ENCODE measurements around the gene ECM1.

ECM1 gene

DNA sequence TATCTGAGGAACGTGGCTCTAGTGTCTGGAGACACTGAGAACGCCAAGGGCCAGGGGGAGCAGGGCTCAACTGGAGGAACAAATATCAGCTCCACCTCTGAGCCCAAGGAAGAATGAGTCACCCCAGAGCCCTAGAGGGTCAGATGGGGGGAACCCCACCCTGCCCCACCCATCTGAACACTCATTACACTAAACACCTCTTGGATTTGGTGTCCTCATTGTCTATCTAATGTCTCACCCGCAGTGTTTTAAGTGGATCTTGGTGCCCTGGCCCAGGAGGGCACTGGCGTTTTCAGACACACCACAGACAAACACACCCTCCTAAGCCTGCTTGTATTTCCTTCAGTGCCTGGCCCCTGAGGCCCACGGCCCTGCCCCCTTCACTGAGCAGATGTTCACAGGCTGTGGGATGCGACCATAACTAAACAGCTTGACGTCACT is 5.5 kb downstream of the ECM1 start:
- no peak for DNase-seq

DNA sequence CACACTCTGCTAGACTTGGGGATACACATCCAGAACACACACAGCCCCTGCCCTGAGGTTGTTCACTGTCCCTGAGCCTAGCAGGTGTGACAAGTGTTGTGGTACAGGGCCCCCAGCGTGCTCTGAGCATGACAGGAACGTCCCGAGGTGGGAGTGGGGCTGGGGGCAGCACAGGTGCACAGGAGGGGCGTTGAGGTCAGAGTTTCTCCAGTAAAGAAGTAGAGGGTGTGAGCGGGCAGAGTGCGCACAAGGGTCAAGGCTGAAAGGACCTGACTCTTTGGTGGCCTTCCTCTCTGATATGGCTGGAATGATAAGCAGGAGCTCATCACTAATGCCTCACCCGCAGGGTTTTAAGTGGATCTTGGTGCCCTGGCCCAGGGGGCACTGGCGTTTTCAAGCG is 6.4 kb downstream of the ECM1 start:
- DNase-seq, result no peak

DNA sequence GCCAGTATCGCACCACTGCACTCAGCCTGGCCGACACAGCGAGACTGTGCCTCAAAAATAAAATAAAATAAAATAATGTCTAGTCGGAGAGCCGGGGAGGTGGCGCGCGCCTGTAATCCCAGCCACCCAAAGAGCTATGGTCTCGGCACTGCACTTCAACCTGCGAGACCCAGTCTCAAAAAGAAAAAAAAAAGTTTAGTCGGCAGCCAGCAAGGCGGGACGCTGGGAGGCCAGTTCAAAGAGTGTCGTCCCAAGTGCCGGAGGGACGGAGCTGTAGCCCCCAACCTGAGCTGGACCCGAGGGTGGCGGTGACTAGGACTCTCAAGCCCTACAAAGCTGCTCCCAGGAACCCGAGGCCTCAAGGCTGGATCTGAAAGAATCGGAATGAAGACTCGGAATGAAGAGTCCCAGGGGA is 7.0 kb downstream of the ECM1 start:
- no peak for DNase-seq

DNA sequence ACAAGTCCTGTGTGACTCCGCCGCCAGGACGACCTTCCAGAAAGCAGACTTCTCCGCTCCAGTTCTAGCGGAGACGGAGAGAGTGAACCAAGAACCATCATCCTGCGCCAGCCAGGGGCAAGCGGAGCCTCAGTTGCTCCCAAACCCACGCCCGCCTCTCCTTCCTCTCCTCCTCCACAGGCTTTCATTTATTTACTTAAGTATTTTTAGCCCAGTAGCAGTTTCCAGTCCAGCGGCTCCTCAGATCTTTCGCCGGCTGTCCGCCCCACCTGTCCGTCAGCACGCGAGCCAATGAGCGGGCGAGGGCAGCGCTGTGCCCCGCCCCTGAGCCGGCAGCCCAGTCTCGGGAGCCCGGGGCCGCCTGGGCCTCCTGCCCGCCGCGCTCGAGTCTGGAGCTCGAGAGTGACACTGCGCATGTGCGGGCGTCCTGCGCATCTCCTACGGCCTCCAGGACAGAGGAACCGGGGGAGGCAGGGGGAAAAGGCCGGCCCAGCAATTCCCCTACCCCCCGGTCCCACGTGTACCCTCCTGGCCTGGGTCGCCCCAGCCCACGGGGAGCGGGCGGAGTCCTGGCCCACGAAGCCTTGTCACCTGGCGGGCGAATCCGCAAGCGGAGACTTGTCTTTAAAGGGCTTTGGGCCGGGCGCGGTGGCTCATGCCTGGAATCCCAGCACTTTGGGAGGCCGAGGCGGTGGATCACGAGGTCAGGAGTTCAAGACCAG is 7.6 kb downstream of the ECM1 start, which contains the start of gene FALEC:
TSS of gene FALEC (plus strand) at position 425 of the 722 bp plus-strand sequence.
- peak; percentile 85 for DNase-seq

DNA sequence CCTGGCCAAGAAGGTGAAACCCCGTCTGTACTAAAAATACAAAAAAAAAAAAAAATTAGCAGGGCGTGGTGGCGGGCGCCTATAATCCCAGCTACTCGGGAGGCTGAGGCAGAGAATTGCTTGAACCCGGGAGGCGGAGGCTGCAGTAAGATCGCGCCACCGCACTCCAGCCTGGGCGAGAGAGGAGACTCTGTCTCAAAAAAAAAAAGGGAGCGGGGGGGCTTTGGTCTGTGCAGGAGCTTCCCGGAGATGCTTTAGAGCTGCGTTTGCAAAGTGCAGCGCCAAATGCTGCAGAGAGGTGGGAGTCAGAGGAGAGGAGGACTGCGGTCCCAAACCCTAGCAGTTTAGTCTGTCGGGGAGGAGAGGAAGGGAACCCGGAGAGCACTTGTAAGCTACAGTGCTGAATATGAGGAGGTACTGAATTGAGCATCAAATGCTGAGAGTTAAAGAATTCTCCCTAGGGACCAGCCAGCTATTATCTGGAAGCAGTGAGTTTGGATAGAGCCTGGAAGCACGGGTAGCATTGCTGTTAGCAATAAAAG is 8.2 kb downstream of the ECM1 start:
- peak; percentile 2 for DNase-seq

DNA sequence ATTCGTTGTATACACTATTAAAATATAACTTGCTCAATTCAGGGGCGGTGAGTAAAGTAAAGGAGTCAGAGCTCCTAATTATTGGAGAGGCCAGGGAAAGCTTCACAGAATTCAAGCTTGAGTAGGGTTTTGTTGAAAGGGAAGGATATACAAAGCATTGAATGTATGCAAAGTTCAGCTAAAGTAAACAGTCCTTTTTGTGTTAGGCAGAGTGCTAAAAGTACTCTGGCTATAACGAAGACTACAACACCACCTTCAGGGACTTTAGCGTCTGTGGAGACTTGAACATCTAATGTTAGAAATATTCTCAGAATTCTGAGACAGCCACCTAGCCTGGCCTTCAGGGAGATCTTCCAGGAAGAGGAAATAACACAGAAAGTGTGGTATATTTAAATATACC is 8.7 kb downstream of the ECM1 start:
- DNase-seq, result no peak

DNA sequence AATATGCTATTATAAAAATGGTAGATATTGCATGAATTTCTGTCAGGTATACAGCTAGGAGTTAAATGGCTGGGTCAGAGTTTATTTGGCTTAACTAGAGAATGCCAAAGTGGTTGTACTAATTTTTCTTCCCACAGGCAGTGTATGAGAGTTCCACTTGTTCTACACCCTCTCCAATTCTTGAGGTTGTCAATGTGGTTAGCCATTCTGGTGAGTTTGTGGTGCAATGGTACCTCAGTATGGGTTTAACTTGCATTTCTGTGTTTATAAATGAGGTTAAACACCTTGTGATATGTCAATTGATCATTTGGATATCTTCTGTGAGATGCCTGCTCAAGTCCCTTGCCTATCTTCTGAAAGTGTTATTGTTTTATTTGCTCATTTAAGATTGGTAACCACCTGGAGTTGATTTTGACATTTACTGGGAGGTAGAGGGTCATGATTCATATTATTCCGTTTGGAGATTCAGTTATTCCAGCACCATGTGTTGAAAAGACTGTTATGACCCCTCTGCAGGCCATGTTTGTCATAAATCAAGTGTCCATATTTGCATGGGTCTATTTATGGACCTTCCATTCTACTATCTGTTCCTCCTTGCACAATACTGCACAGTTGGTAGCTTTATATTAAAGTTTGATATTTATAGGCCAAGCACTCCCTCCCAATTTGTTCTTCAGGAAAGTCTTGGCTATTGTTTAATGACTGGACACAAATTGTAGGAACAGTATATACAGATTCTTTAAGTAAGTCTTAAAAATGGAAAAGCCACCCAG is 13.5 kb downstream of the ECM1 start:
- no peak for DNase-seq

DNA sequence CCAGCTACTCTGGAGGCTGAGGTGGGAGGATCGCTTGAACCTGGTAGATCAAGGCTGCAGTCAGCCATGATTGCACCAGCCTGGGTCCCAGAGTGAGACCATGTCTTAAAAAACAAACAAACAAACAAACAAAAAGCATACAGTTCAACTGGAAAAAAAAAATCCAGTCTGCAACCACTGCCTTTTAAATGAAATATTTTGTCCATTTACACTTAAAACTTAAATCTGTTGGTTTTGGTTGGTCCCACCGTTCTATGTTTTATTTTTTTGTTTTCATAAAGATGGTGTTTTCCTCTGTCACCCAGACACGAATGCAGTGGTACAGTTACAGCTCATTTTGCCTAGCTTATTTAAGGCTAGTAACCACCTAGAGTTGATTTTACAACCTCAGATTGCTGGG is 17.4 kb downstream of the ECM1 start:
- DNase-seq, result no peak

DNA sequence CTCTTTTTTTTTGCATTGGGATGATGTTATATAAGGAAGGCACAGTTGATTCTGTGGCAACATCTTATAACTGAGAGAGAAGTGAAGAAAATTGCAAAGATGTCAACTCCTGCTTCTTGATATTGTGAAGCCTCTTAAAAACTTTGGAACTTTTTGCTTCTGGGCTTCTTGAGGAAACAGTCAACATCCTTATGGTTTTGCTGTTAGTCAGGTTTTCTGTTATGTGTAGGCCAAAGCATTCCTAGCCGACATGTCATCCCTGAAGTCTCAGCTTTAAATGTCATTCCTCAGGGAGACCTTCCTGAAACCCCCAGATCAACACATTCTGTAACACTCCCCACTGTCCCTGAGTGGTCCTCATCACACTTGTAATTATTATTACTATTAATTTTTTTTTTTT is 20.3 kb downstream of the ECM1 start:
- no peak for DNase-seq

DNA sequence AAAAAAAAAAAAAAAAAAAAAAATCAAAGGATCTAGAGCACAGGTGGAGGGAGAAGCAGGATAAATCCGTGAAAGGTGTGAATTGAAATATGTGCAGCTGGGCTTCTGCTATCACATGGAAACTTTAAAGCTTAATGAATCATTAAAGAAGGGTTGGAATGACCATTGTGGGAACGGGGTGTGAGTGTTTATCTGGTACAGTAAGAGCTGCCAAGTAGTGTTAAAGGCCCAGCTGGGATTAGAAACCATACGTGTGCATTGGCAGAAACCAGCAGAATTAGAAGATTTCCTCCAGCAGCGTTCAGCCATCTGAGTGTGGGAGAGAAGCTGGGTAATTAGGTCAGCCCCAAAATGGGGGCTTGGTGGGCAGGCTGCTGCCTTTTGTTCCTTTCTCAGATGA is 21.1 kb downstream of the ECM1 start:
- no peak for DNase-seq

DNA sequence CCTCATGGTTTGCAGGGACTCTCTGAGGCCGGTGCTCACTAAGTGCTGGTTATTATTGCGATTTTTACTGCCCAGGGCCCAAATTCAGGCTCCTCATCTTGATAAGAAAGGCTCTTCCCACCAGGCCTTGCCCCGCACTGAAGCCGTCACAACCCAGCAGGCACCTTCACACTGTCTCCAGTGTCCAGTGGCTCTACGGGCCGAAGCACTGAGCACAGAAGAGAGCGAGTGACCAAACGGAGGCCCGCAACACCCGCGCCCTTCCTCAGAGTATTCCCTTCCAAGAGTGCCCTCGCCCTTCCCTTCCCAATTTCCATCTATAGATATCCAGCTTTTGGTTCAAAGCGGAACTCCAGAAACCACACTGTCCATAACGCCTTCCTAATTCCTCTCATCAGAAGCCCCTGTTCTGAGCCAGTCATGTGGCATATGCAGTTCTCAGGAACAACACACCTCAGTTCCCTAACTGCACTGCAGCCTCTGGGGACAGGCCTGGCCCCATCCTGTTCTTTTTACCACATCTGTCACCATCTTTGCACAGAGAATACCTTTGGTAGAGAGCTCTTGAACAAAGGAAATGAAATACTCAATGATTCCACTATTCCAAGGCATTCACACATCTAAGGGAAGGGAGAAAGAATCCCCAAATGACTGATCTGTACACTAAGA is 22.7 kb downstream of the ECM1 start:
- DNase-seq, result no peak

DNA sequence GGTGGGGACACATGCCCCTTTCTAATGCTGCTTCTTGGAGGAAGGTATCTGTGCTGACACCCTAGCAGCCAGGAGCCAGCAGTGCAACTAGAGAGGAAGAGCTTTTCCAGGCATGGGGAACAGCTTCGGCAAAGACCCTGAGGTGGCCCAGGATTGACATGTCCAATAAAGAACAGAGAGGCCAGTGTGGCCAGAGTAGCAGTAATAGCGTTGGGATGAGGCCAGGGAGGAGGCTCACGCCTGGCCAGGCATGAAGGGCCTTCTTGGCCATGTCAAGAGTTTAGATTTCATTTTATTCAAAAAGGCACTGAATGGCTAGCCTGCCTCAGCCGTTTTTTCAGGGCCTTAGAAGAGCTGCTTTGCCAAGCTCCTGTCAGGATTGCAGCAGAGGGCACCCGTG is 25.0 kb downstream of the ECM1 start:
- no peak for DNase-seq

DNA sequence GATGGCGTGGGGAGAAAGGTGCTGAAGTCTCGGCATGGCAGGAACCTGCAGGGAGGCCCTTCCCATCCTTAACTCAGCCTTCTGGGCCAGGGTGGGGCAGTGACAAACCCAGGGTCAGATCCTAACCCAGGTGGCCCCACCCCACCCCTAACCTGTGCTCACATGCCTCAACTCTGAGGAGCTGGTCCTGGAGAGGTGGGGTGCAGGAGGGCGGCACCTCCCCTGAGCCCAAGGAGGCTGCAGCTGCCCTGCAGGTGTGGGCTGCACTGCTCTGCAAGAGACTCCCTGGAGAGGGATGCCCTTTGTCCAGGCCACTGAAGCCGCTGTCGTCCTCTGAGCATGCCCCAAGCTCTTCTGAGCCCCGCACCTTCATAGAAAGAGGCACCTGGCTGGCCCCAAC is 26.1 kb downstream of the ECM1 start:
- DNase-seq, result no peak

DNA sequence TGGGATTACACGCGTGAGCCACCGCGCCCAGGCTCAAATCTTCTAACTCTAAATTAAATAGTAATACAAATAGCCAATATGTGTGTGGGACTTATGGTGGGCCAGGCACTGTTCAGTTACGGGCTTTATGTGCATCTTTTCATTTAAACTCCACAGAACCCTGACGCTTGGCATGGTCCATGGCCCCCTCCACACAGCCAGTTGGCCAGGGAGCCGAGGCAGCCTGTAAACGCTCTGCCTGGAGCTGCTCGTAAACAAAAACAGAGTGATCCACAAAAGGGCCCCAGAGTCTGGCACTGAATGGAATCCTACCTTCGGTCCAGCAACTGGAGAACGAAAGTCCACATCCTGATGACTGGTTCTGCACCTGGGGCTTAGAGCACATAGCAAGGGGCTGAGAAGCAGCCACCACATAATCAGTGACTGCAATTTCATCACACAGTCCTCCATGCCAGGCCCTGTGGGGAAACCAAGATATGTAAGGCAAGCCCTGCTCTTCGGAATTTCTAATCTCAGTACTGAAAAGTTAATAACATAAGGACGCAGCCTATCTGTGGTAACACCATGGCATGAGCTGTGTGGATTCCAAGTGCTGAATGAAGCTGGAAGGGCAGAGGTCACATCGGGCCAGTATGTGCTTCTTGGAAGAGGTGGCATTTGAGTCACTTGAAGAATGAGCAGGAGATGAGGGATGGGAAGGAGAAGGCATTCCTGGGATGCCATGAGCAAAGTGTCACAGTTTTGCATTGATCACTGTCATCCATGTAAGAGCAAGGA is 27.8 kb downstream of the ECM1 start:
- no peak for DNase-seq

DNA sequence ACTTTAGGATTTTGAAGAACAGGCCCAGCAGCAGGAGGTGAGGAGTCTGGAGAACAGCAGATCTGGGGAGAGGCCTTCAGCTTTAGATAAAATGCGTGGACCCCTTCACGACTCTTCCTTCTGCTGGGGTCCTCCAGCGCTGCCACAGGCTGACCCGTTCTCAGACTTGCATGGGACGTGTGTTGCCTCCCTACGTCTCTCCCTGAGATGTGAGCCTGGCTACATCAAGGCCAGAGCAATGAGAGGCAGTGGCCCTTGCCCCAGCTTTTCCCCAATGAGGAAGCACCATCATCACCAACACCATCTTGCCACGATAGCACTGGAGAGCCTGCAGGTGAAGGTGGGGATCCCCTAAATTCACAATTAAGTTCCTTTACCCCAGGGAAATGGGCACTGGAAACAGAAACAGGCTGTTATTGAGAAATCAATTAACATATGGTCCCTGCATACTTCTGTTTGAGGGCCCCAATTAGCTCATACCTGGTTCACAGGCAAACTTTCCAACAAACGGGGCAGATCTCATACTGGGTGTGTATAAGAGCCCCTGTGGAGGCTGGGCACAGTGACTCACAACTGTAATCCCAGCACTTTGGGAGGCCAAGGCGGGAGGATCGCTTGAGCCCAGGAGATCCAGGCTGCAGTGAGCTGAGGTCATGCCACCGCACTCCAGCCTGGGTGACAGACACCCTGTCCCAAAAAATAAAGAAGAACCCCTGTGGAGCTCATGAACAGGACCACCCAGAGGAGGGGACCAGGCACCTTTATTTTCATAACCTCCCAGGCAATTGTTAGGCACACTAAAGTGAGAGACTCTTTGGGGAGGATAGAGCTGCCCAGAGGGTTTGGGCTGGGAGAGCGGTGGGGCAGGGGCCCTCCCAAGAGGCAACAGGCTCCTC is 29.2 kb downstream of the ECM1 start:
- DNase-seq, result no peak

DNA sequence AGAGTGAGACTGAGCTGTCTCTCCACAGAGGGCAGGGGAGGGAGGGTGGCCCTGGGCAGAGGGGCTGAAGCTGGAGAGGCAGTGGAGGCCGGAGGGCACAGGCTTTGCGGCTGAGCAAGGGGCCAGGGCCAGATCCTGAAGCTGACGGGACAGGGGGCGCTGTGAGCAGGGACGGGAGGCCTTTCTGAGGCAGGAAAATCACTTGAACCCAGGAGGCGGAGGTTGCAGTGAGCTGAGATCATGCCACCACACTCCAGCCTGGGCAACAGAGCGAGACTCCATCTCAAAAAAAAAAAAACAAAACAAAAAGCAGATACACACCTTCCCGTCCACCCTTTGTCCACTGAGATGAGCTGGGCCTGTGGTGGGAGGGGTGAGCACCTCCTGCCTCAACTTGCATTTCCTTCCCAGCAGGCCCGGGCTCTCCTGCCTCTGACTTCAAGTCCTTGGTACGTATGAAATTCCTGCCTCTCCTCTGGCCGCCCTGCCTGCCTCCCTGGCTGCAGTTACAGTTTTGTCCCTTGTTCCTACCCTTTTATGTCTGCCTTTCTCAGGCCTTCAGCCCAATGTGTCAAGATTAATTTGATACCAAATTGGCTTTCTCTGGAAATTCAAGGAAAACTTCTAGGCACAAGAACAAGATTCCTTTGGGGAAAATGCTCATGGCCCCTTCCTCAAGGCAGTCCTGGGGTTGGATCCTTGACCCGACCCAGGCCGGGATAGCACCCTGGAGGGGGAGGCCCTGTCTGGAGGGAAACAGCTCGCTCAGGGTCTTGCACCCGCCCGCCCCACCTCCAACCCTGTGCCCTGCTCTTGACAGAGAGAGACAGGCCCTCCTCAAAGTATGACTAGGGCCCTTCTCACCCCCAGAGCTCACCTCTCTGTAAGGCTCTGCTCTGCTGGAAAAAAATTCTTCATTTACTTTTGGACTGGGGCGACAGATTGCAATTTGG is 30.1 kb downstream of the ECM1 start:
- no peak for DNase-seq

DNA sequence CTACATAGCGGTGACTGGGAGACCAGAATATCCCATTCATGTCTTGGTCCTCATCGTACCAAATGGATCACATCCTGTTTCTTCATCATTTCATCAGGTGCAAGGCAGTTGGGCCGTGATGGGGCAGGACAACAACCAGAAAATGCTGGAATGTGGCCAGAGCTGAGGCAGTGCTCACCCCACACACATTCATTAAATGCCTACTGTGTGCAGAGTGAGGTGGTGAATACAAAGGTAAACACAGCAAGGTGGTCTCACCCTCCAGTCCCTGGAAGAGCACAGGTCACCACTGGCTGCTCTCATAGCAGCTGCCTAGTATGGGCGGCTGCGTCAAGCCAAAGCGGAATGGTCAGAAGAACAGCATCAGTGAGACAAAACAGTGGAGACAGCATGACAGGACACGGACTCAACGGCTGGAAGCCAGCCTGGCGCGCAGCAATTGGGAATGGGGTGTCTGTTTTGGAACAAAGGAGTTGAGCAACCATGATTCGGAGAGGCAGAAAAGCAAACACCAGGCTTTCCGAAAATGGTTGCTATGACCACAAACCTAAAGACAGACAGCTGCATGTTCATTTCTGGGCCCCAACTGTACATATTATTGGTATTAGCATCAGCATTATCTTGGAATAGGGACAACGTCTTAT is 35.7 kb downstream of the ECM1 start:
- no peak for DNase-seq

DNA sequence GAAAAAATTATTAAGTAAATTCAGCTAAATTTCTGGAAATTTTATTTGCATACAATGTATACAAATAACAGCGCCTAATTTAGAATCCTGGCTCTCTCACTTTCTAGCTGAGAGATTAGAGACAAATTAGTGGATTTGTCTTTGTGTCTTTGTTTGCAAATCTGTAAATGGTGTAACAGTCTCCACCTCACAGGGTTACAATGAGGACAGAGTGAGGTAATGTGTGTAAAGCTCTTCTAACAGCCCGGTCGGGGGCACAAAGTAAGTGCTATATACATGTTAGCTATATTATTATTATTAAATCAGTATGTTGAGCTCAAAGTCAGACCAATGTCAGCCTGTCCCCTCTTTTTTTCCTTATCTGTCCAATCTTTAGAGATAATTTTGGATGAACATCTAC is 36.3 kb downstream of the ECM1 start:
- DNase-seq, result no peak

DNA sequence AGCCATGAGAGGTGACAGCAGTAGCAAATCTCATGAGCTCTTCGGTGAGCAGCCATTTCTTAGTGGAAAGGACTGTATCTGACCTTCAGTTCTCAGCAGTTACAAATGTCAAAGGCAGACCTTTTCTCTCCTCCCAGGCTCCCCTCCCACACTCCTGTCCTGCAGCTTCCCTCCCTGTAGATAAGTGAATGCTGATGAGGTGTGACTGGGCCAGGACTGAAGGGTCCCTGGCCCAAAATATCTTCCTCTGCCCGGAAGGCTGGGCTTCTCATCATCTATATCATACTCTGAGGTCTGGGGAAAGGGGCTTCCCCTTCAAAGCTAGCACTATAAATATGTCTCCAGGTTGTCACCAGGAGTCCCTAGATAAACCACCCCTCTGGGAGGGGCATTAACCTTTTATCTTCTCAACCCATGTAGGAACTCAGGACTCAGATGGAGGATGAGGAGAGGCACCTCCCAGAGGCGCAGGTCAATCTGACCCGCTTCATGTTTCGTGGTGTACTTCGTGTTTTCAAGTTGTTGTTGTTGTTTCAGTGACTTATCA is 37.6 kb downstream of the ECM1 start:
- DNase-seq, result no peak

Measured in T-helper 9 cell (primary cell).